H1 (cell line): ENCODE data around the gene CAMK2D. TPM values are rescaled to one million over a fixed set of nuclear protein-coding genes. Genes with fewer than 3 reads are reported as not detected.

ENCODE experiments used
- CTCF ChIA-PET: fragments of 300-600 bp; sonication (Branson Sonifier 250); formaldehyde crosslinking; loops from one replicate; lab custom pipeline; 2021; ENCODE audit not compliant: partially characterized antibody; lab: Charles Lee
- POLR2A ChIA-PET: fragments of 300-600 bp; sonication (Branson Sonifier 250); formaldehyde crosslinking; loops from one replicate; lab custom pipeline; 2021; ENCODE audit warnings: inconsistent platforms; ENCODE audit not compliant: partially characterized antibody; lab: Charles Lee
- DNase-seq, 2 experiments: peaks; one replicate each; pipeline versions ENCODE4 v3.0.0 to v3.0.0-alpha.2; 2010 to 2022; ENCODE audit warnings: low spot score in 2 of 2, low read depth in 1 of 2, mixed read lengths in 1 of 2
- FAIRE-seq: peaks from 2 replicates; lab custom pipeline; 2011; peaks lifted over from hg19 to GRCh38; lab: Jason Lieb, UNC
- H2AFZ ChIP-seq: 2 replicates; pipeline ENCODE4 v1.8.1; 2012; ENCODE audit warnings: low read length, inconsistent platforms
- H2AK5ac ChIP-seq: 2 replicates; pipeline ENCODE4 v1.6.1; 2013; ENCODE audit warnings: low read depth, low read length
- H2BK120ac ChIP-seq: replicated peaks from 2 replicates; pipeline ENCODE3; 2013; ENCODE audit warnings: low read depth, low read length, inconsistent platforms
- H2BK12ac ChIP-seq: 2 replicates; pipeline ENCODE4 v1.6.1; 2013; ENCODE audit warnings: low read depth, low read length
- H2BK15ac ChIP-seq: 2 replicates; pipeline ENCODE4 v1.6.1; 2013; ENCODE audit warnings: low read length
- H2BK20ac ChIP-seq: 2 replicates; pipeline ENCODE4 v1.6.1; 2013; ENCODE audit warnings: low read length
- H2BK5ac ChIP-seq: 2 replicates; pipeline ENCODE4 v1.6.1; 2013; ENCODE audit warnings: low read depth, low read length
- H3K14ac ChIP-seq: 2 replicates; pipeline ENCODE4 v1.6.1; 2013; ENCODE audit warnings: inconsistent platforms; ENCODE audit not compliant: insufficient read length
- H3K18ac ChIP-seq: 2 replicates; pipeline ENCODE4 v1.6.1; 2013; ENCODE audit warnings: low read length; ENCODE audit errors: extremely low read depth
- H3K23ac ChIP-seq: 2 replicates; pipeline ENCODE4 v1.6.1; 2013; ENCODE audit warnings: inconsistent platforms; ENCODE audit not compliant: insufficient read length
- H3K23me2 ChIP-seq: 2 replicates; pipeline ENCODE4 v1.6.1; 2013; ENCODE audit warnings: low read depth, low read length
- H3K27ac ChIP-seq: 2 replicates; pipeline ENCODE4 v1.6.1; 2011; ENCODE audit warnings: low read depth, low read length, inconsistent platforms
- H3K27me3 ChIP-seq, 4 experiments: replicated peaks in 1 of 4; 1 replicate in 1 of 4; 2 replicates in 3 of 4; pipeline versions ENCODE4 v1.6.1 to v1.8.1; 2011 to 2013; ENCODE audit warnings: low read length in 3 of 4, mild to moderate bottlenecking in 3 of 4, inconsistent platforms in 2 of 4, mixed read lengths in 2 of 4, moderate library complexity in 1 of 4; ENCODE audit not compliant: control insufficient read depth in 3 of 4, insufficient read depth in 3 of 4; ENCODE audit errors: extremely low read depth in 1 of 4
- H3K36me3 ChIP-seq, 4 experiments: 2 replicates each; pipeline versions ENCODE4 v1.6.1 to v1.8.1; 2011 to 2013; ENCODE audit warnings: mild to moderate bottlenecking in 4 of 4, low read length in 3 of 4, moderate library complexity in 2 of 4, control low read depth in 1 of 4, inconsistent platforms in 1 of 4; ENCODE audit not compliant: insufficient read depth in 4 of 4, control insufficient read depth in 2 of 4
- H3K4ac ChIP-seq: replicated peaks from 2 replicates; pipeline ENCODE3; 2013; ENCODE audit warnings: low read length, low read depth, mixed read lengths, inconsistent platforms; ENCODE audit not compliant: insufficient read length
- H3K4me1 ChIP-seq, 4 experiments: replicated peaks in 1 of 4; 1 replicate in 1 of 4; 2 replicates in 3 of 4; pipeline versions ENCODE4 v1.6.1 to v1.8.1; 2011 to 2013; ENCODE audit warnings: low read length in 3 of 4, inconsistent platforms in 2 of 4, mixed read lengths in 1 of 4; ENCODE audit not compliant: insufficient read depth in 4 of 4, control insufficient read depth in 3 of 4
- H3K4me2 ChIP-seq, 2 experiments: 2 replicates each; pipeline versions ENCODE4 v1.6.1 to v1.8.1; 2011 to 2013; ENCODE audit warnings: low read depth in 2 of 2, low read length in 2 of 2, control low read depth in 1 of 2, inconsistent platforms in 1 of 2, mild to moderate bottlenecking in 1 of 2; ENCODE audit not compliant: insufficient read depth in 1 of 2
- H3K4me3 ChIP-seq, 4 experiments: fragments of 200-600, 300-600 bp in 1 of 4; sonication (generic), shearing (Covaris generic), sonication (Bioruptor Twin) in 1 of 4; 2 replicates each; pipeline versions ENCODE4 v1.5.1 to v1.8.1; 2011 to 2016; ENCODE audit warnings: low read length in 4 of 4, low read depth in 3 of 4, control low read depth in 2 of 4, inconsistent platforms in 2 of 4, mild to moderate bottlenecking in 2 of 4, mixed read lengths in 1 of 4, moderate library complexity in 1 of 4; ENCODE audit not compliant: insufficient read depth in 2 of 4; ENCODE audit errors: extremely low read depth in 1 of 4
- H3K56ac ChIP-seq: replicated peaks from 2 replicates; pipeline ENCODE3; 2013; ENCODE audit warnings: low read depth, mild to moderate bottlenecking, mixed read lengths, low read length, inconsistent platforms; ENCODE audit not compliant: insufficient read length
- H3K79me1 ChIP-seq: 2 replicates; pipeline ENCODE4 v1.6.1; 2013; ENCODE audit warnings: low read depth, low read length, control low read depth
- H3K79me2 ChIP-seq, 2 experiments: 2 replicates each; pipeline versions ENCODE4 v1.6.1 to v1.8.1; 2012 to 2013; ENCODE audit warnings: low read length in 2 of 2, mild to moderate bottlenecking in 2 of 2, inconsistent platforms in 1 of 2; ENCODE audit not compliant: insufficient read depth in 2 of 2, control insufficient read depth in 1 of 2
- H3K9ac ChIP-seq, 4 experiments: replicated peaks in 1 of 4; 1 replicate in 1 of 4; 2 replicates in 3 of 4; pipeline versions ENCODE4 v1.6.1 to v1.8.1; 2011 to 2013; ENCODE audit warnings: low read depth in 3 of 4, low read length in 3 of 4, control low read depth in 2 of 4, mild to moderate bottlenecking in 2 of 4, moderate library complexity in 2 of 4, inconsistent platforms in 1 of 4; ENCODE audit errors: extremely low read depth in 1 of 4
- H3K9me3 ChIP-seq, 2 experiments: 2 replicates each; pipeline versions ENCODE4 v1.6.1 to v1.8.1; 2012 to 2013; ENCODE audit warnings: mild to moderate bottlenecking in 2 of 2, moderate library complexity in 2 of 2, control low read depth in 1 of 2, inconsistent platforms in 1 of 2, low read depth in 1 of 2, low read length in 1 of 2, mixed read lengths in 1 of 2; ENCODE audit not compliant: insufficient read depth in 2 of 2
- H4K20me1 ChIP-seq, 2 experiments: replicated peaks in 1 of 2; 2 replicates each; pipeline versions ENCODE3 to v1.8.1; 2011 to 2013; ENCODE audit warnings: inconsistent platforms in 2 of 2, low read length in 2 of 2, mild to moderate bottlenecking in 1 of 2; ENCODE audit not compliant: insufficient read depth in 2 of 2, control insufficient read depth in 1 of 2
- H4K5ac ChIP-seq: 2 replicates; pipeline ENCODE4 v1.6.1; 2013; ENCODE audit warnings: low read length, low read depth, mixed read lengths, inconsistent platforms; ENCODE audit not compliant: insufficient read length
- H4K8ac ChIP-seq: 2 replicates; pipeline ENCODE4 v1.8.0; 2013; ENCODE audit warnings: mild to moderate bottlenecking, moderate library complexity, low read length, inconsistent platforms; ENCODE audit not compliant: insufficient read depth; ENCODE audit errors: extremely low read depth
- H4K91ac ChIP-seq: replicated peaks from 2 replicates; pipeline ENCODE3; 2013; ENCODE audit warnings: low read length, mixed read lengths, inconsistent platforms; ENCODE audit not compliant: insufficient read length
- ATF2 ChIP-seq: IDR thresholded peaks from 2 replicates; pipeline ENCODE4 v1.6.1; 2012; ENCODE audit warnings: low read length, inconsistent platforms
- BACH1 ChIP-seq: IDR thresholded peaks from 2 replicates; pipeline ENCODE4 v1.6.1; 2012; ENCODE audit warnings: low read length, improper control_type of control experiment
- CBX5 ChIP-seq: fragments of 300-800, 300-1000 bp; sonication (generic); IDR thresholded peaks from 2 replicates; pipeline ENCODE4 v1.7.1; 2016; ENCODE audit warnings: antibody characterized with exemption, low read length, low read depth
- E2F6 ChIP-seq: IDR thresholded peaks from 2 replicates; pipeline ENCODE4 v1.6.1; 2012; ENCODE audit warnings: inconsistent platforms
- EGR1 ChIP-seq: IDR thresholded peaks from 2 replicates; pipeline ENCODE4 v1.6.1; 2011; ENCODE audit warnings: low read depth, low read length, borderline replicate concordance
- GABPA ChIP-seq: IDR thresholded peaks from 2 replicates; pipeline ENCODE4 v1.6.1; 2011; ENCODE audit warnings: mild to moderate bottlenecking, low read length, moderate library complexity, borderline replicate concordance; ENCODE audit not compliant: insufficient read depth
- SP1 ChIP-seq: IDR thresholded peaks from 2 replicates; pipeline ENCODE4 v1.6.1; 2011; ENCODE audit warnings: low read depth, low read length
- SP2 ChIP-seq: IDR thresholded peaks from 2 replicates; pipeline ENCODE4 v1.6.1; 2012; ENCODE audit warnings: mild to moderate bottlenecking, low read length, inconsistent platforms
- SP4 ChIP-seq: IDR thresholded peaks from 2 replicates; pipeline ENCODE4 v1.6.1; 2012; ENCODE audit warnings: low read length, inconsistent platforms
- SRF ChIP-seq: IDR thresholded peaks from 2 replicates; pipeline ENCODE4 v1.6.1; 2011; ENCODE audit warnings: mild to moderate bottlenecking, low read depth, low read length, moderate library complexity
- WGBS, 2 experiments: shearing (Covaris generic) in 1 of 2; methylation state at CpG; one replicate each; pipeline versions ENCODE4 v1.1.6 to v1.1.7; 2013 to 2015; ENCODE audit warnings: low lambda C conversion rate in 2 of 2, mixed read lengths in 2 of 2, inconsistent platforms in 1 of 2, low coverage in 1 of 2, missing lambda C conversion rate in 1 of 2; ENCODE audit not compliant: insufficient replicate concordance in 2 of 2, insufficient coverage in 1 of 2, insufficient read length in 1 of 2; ENCODE audit errors: extremely low coverage in 1 of 2, missing lambda C conversion rate in 1 of 2; 5-methylcytosine and 5-hydroxymethylcytosine counted together
- polyA plus RNA-seq, 7 experiments: library from polyadenylated mRNA; depleted of rRNA in 3 of 7; stranded (reverse) in 5 of 7; unstranded in 2 of 7; fragments of >200 nt in 5 of 7; fragments of 200-250 nt in 2 of 7; gene quantifications; 1 replicate in 5 of 7; 2 replicates in 1 of 7; 4 replicates in 1 of 7; pipeline versions ENCODE4 v1.2.1 to v1.2.3, GENCODE V29; 2011 to 2013; ENCODE audit warnings: missing spikeins in 2 of 7, mixed read lengths in 2 of 7
- total RNA-seq: library from RNA; stranded (reverse); fragmentation: NEBNext Ultra II Directional; extraction: Animal tissue kit (Norgen Biotek cat#: 25700); gene quantifications from 2 replicates; pipeline ENCODE4 v1.2.1, GENCODE V29; 2021

CAMK2D gene
- total and polyA plus RNA-seq, 2 of the 8 experiments (the other 6 are each of a cell fraction or from before 2014, with no cell fraction given), result 3.2 to 7.0 TPM

GRCh38 chr4:113478032-113478431, 283.5 kb downstream of the CAMK2D start:
- Histone ChIP-seq H3K4me2 (no peak overlapping the region), H2BK12ac (no peak overlapping the region), H3K14ac (no peak overlapping the region), H3K27me3 (no peaks in the 10 kb centered on the region), H4K20me1 (no peaks in the 10 kb centered on the region), H3K9ac (no peak overlapping the region), H3K9me3 (peaks cover 6 to 7% of the 10 kb centered on the region in 2 experiments; a peak in 3 of 4 replicates), H3K4me3 (no peak overlapping the region), H3K18ac (no peak overlapping the region), H2BK15ac (no peak overlapping the region), H2BK20ac (no peak overlapping the region)
- FAIRE-seq, result no peak
- TF ChIP-seq E2F6 (no peak), SP4 (no peak), BACH1 (no peak), SP2 (no peak), SRF (no peak), SP1 (no peak), EGR1 (no peak), ATF2 (no peak), GABPA (no peak), CBX5 (no peak)
- TF ChIP-seq, all 59 proteins: peak for 0
- H3K79me1 ChIP-seq, result no peaks in the 10 kb centered on the region
- H4K5ac ChIP-seq, result no peak overlapping the region
- no peak overlapping the region for H2AFZ ChIP-seq
- no peaks in the 10 kb centered on the region for H3K4me1 ChIP-seq
- WGBS, 2 experiments, result 92% methylated on average over 2 of the region's 2 CpGs; no CpG with 5 or more reads in 1 of the 2 experiments
- no peak overlapping the region for H4K91ac ChIP-seq
- H3K4ac ChIP-seq, result no peak overlapping the region
- H2BK5ac ChIP-seq, result no peak overlapping the region
- H2AK5ac ChIP-seq, result no peak overlapping the region
- H3K56ac ChIP-seq, result no peak overlapping the region
- ChIA-PET POLR2A (no interaction called here), CTCF (no interaction called here)
- no peaks in the 10 kb centered on the region for H3K23me2 ChIP-seq
- no peaks in the 10 kb centered on the region for H3K79me2 ChIP-seq
- H4K8ac ChIP-seq, result no peak overlapping the region
- DNase-seq, result no peak
- H3K27ac ChIP-seq, result no peak overlapping the region
- H3K23ac ChIP-seq, result no peak overlapping the region
- no peak overlapping the region for H2BK120ac ChIP-seq
- H3K36me3 ChIP-seq, result peaks cover 0 to 3% (median 0%) of the 10 kb centered on the region in 4 experiments; a peak in 1 of 8 replicates
